Measurements from ENCODE around the gene FOLR2.
A peak's percentile ranks its signal among the peaks of the same experiment; 100 is the strongest.

Gene FOLR2

DNA sequence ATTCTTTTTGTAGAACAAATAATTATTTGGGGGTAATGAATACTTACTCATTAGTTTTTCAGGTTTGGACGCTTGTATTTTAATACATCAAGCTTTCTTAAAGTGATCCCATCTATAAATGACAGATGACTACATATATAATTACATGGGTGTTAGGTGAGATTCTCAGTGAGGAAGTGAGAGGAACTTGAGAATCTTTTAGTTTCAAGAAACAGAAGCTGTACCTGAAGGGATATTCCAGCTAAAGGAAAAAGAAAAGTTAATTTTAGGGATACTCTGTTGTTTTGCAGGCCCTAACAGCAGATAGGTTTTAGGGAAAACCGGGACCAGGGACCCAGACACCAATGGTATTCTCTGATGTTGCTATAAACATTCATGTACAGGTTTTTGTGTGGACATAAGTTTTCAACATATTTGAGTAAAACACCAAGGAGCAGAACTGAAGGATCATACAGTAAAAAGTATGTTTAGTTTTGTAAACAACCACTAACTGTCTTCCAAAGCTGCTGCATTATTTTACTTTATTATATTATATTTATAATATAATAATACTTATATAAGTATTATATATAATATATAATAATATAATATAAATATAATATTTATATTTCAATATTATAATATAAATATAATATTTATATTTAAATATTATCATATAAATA lies 51.5 kb downstream of the FOLR2 start:
- H3K4me3 ChIP-seq (ENCODE audit: low read length) = no peak overlapping the region
- no peaks in the 10 kb centered on the region for H3F3A ChIP-seq (ENCODE audit: insufficient read depth, low read length)
- H3K4me2 ChIP-seq (ENCODE audit: low read depth, low read length) = peak overlapping the region; percentile 31; the same call in 1 of the 2 replicates
- no peaks in the 10 kb centered on the region for H3K27me3 ChIP-seq (replicated peaks; ENCODE audit: insufficient read depth, low read length)
- no peaks in the 10 kb centered on the region for H4K20me1 ChIP-seq (ENCODE audit: insufficient read depth, low read length)
- no peaks in the 10 kb centered on the region for H3K36me3 ChIP-seq (replicated peaks; ENCODE audit: insufficient read depth, low read length)
- DNase-seq = no peak
- no peaks in the 10 kb centered on the region for H3K9me3 ChIP-seq (replicated peaks; ENCODE audit: insufficient read depth, low read length)
- no peaks in the 10 kb centered on the region for H3K9me2 ChIP-seq (replicated peaks; ENCODE audit: insufficient read depth, low read length)
- peak overlapping the region; percentile 25; the same call in 1 of the 2 replicates for H3K27ac ChIP-seq (ENCODE audit: low read length)
- H3K9ac ChIP-seq (ENCODE audit: low read length) = no peak overlapping the region
- H2AFZ ChIP-seq (ENCODE audit: low read length) = no peak overlapping the region
- H3K79me2 ChIP-seq (ENCODE audit: low read length) = no peaks in the 10 kb centered on the region
- peaks cover 11% of the 10 kb centered on the region for H3K4me1 ChIP-seq (ENCODE audit: low read length)
- TF ChIP-seq EZH2phosphoT487 (IDR thresholded peaks at IDR 0.05; ENCODE audit: low read length) (no peak), EZH2 (optimal IDR thresholded peaks at IDR 0.05; ENCODE audit: low read depth, low read length) (no peak)
- TF ChIP-seq, protein P1, sequence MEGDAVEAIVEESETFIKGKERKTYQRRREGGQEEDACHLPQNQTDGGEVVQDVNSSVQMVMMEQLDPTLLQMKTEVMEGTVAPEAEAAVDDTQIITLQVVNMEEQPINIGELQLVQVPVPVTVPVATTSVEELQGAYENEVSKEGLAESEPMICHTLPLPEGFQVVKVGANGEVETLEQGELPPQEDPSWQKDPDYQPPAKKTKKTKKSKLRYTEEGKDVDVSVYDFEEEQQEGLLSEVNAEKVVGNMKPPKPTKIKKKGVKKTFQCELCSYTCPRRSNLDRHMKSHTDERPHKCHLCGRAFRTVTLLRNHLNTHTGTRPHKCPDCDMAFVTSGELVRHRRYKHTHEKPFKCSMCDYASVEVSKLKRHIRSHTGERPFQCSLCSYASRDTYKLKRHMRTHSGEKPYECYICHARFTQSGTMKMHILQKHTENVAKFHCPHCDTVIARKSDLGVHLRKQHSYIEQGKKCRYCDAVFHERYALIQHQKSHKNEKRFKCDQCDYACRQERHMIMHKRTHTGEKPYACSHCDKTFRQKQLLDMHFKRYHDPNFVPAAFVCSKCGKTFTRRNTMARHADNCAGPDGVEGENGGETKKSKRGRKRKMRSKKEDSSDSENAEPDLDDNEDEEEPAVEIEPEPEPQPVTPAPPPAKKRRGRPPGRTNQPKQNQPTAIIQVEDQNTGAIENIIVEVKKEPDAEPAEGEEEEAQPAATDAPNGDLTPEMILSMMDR (IDR thresholded peaks at IDR 0.05; ENCODE audit: low read length) = no peak

Data from MM.1S (cell line).